PFSK-1 (cell line): ENCODE measurements around the gene CHID1.

Experiments used
- FOXP2 ChIP-seq: optimal IDR thresholded peaks from 2 replicates; pipeline ENCODE3; 2011; ENCODE audit warnings: borderline replicate concordance, control low read depth, inconsistent platforms; ENCODE audit not compliant: insufficient read depth; ENCODE audit errors: extremely low read length, extremely low read depth
- POLR2AphosphoS5 ChIP-seq: IDR thresholded peaks from 2 replicates; pipeline ENCODE4 v1.6.1; 2012; ENCODE audit warnings: low read depth, mild to moderate bottlenecking, control low read depth, low read length, moderate library complexity
- SIN3A ChIP-seq: IDR thresholded peaks from 2 replicates; pipeline ENCODE4 v1.6.1; 2012; ENCODE audit warnings: mild to moderate bottlenecking, low read length, moderate library complexity, borderline replicate concordance; ENCODE audit not compliant: insufficient read depth
- TAF1 ChIP-seq: IDR thresholded peaks from 2 replicates; pipeline ENCODE4 v1.6.1; 2012; ENCODE audit warnings: low read length, control low read depth, borderline replicate concordance; ENCODE audit not compliant: insufficient read depth
- TF ChIP-seq, protein P1 (sequence below), 2 experiments: IDR thresholded peaks; 2 replicates each; pipeline versions ENCODE4 v1.6.1 to v1.8.0; 2011 to 2012; ENCODE audit warnings: low read depth in 2 of 2, low read length in 2 of 2, control low read depth in 1 of 2, inconsistent platforms in 1 of 2, mild to moderate bottlenecking in 1 of 2, moderate library complexity in 1 of 2; ENCODE audit not compliant: insufficient read depth in 1 of 2

CHID1 gene

DNA sequence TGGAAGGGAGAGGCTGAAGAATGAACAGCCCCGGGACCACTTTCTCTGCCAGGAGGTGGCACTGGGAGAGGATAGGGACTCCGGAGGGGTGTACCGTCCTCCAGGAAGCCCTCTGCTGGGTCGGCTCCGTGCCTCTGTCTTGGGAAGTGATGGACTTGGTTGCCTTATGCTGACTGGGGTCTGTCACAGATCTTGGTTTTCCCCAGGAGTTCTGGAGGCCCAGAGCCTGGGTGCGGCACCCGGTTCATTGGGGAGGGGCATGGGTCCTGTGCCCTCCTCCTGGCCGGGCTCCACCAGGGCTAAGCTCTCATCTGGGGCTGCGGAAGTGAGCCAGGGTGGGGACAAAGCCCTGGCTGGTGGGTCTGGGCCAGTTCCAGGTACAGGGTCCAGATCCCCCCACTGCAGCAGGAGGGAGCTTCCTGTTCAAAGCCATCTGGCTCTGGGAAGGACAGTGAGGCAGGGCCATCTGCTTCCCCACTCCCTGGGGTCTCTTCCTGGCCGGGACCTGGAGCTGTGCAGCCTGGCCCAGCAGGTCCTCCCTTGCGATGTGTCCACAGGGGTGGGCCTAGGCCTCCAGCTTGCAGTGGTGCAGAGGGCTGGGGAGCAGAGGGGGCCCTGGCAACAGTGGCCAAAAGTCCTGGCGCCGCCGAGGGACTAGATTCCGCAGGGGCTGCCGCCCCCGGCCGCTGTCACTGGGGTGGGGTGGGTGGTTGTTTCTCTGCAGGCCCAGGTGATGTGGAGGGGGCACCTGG is 14.0 kb upstream of the CHID1 start:
- TF ChIP-seq POLR2AphosphoS5 (no peak), SIN3A (no peak), TAF1 (no peak), FOXP2 (no peak)
- TF ChIP-seq, protein P1, sequence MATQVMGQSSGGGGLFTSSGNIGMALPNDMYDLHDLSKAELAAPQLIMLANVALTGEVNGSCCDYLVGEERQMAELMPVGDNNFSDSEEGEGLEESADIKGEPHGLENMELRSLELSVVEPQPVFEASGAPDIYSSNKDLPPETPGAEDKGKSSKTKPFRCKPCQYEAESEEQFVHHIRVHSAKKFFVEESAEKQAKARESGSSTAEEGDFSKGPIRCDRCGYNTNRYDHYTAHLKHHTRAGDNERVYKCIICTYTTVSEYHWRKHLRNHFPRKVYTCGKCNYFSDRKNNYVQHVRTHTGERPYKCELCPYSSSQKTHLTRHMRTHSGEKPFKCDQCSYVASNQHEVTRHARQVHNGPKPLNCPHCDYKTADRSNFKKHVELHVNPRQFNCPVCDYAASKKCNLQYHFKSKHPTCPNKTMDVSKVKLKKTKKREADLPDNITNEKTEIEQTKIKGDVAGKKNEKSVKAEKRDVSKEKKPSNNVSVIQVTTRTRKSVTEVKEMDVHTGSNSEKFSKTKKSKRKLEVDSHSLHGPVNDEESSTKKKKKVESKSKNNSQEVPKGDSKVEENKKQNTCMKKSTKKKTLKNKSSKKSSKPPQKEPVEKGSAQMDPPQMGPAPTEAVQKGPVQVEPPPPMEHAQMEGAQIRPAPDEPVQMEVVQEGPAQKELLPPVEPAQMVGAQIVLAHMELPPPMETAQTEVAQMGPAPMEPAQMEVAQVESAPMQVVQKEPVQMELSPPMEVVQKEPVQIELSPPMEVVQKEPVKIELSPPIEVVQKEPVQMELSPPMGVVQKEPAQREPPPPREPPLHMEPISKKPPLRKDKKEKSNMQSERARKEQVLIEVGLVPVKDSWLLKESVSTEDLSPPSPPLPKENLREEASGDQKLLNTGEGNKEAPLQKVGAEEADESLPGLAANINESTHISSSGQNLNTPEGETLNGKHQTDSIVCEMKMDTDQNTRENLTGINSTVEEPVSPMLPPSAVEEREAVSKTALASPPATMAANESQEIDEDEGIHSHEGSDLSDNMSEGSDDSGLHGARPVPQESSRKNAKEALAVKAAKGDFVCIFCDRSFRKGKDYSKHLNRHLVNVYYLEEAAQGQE (IDR thresholded peaks at IDR 0.05; ENCODE audit: insufficient read depth in 1 of 2, low read depth in 2 of 2, low read length in 2 of 2) = no peak

DNA sequence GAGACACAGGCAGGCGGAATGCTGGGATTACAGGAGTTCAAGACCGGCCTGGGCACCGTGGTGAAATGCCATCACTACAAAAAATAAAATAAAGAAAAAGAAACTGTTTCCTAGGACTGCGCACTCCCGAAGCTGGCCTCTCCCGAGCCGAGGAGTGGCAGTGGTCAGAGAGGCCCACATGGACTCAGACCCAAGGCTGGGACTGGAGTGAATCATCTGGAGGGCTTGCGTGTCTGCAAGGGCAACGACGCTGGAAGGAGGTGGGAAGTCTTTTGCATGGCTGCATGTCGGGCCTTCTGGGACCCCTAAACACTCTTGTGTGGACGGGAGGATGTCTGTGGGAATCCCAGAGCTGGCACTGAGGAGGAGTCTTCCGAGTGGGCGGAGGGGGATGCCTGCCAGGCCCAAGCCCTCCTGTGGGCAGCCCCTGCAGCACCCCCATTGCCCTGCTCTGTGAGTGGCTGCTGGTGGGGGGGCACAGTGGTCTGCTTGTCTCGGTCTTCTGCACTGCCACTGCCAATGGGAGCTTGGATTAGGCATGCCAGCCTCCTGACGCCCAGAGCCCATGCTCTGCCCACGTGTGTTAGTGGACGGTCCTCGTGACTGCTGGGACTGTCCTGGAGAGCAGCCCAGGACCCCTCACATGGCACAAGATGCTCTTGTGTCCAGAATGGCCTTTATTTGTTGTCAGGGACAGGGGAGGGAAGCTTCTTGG is 13.2 kb upstream of the CHID1 start:
- no peak for TF ChIP-seq TAF1
- TF ChIP-seq FOXP2 = no peak
- no peak for TF ChIP-seq SIN3A
- TF ChIP-seq, protein P1 (IDR thresholded peaks at IDR 0.05; ENCODE audit: insufficient read depth in 1 of 2, low read depth in 2 of 2, low read length in 2 of 2) = no peak
- TF ChIP-seq POLR2AphosphoS5 = no peak

GRCh38 chr11:921921-922678 is 11.5 kb upstream of the CHID1 start:
- TF ChIP-seq TAF1 (no peak), POLR2AphosphoS5 (no peak), SIN3A (no peak), FOXP2 (no peak)
- TF ChIP-seq, protein P1 (IDR thresholded peaks at IDR 0.05; ENCODE audit: insufficient read depth in 1 of 2, low read depth in 2 of 2, low read length in 2 of 2) = no peak

GRCh38 chr11:917426-917825 is 6.8 kb upstream of the CHID1 start:
- TF ChIP-seq TAF1 (no peak), POLR2AphosphoS5 (no peak)

- TF ChIP-seq SIN3A (no peak), POLR2AphosphoS5 (no peak), FOXP2 (no peak), TAF1 (no peak)
- TF ChIP-seq, protein P1 (IDR thresholded peaks at IDR 0.05; ENCODE audit: insufficient read depth in 1 of 2, low read depth in 2 of 2, low read length in 2 of 2) = no peak
Measured at GRCh38 chr11:914747-915501, 4.3 kb upstream of the CHID1 start.
